ENCODE data around the gene DNAH14.

GRCh38 chr1:224929335-224930237, at the start of gene DNAH14:
- TF ChIP-seq EZH2 (optimal IDR thresholded peaks at IDR 0.05; ENCODE audit: low read depth, low read length), result no peak
- no peak for TF ChIP-seq CTCF (IDR thresholded peaks at IDR 0.05; ENCODE audit: low read length)

Measured in MM.1S (cell line).